Lower leg skin (tissue), 4 donors: ENCODE results near the gene RDM1. TPM values are rescaled to one million over a fixed set of nuclear protein-coding genes. Genes with fewer than 3 reads are reported as not detected.

ENCODE experiments used
- DNase-seq, 2 donors: peaks; one replicate each; pipeline ENCODE4 v3.0.0-alpha.2; 2019; ENCODE audit warnings: low spot score in 2 of 2
- H3K4me3 ChIP-seq: fragments of 200-600 bp; sonication (generic); 2 replicates; pipeline ENCODE4 v1.5.1; 2017; ENCODE audit warnings: mild to moderate bottlenecking, low read depth; ENCODE audit not compliant: poor library complexity, severe bottlenecking
- POLR2A ChIP-seq, 2 donors: fragments of 450-650 bp; IDR thresholded peaks; one replicate each; pipeline ENCODE4 v1.6.1; 2016 to 2017; ENCODE audit warnings: antibody characterized with exemption in 2 of 2, mild to moderate bottlenecking in 1 of 2, moderate library complexity in 1 of 2
- WGBS, 2 donors: methylation state at CpG; one replicate each; pipeline ENCODE4 v1.1.5; 2018; 5-methylcytosine and 5-hydroxymethylcytosine counted together
- intact Hi-C: fragments of 100-400 bp; cut with DNase I; formaldehyde crosslinking; loops from one replicate; pipeline ENCODE4 v1.15.0; 2023; ENCODE audit warnings: low total_unique reads
- total RNA-seq, 4 donors: library from RNA; depleted of rRNA; stranded (reverse); fragments of >200 nt; gene quantifications; one replicate each; pipeline ENCODE4 v1.1.0, GENCODE V29; 2016
- TF ChIP-seq, protein P1 (sequence below), 3 donors: fragments of 450-650 bp; IDR thresholded peaks; one replicate each; pipeline ENCODE4 v1.5.1; 2016; ENCODE audit warnings: antibody characterized with exemption in 3 of 3, mild to moderate bottlenecking in 3 of 3, moderate library complexity in 2 of 3

Gene RDM1
- total RNA-seq, 4 donors from 2014 or later = not detected

DNA sequence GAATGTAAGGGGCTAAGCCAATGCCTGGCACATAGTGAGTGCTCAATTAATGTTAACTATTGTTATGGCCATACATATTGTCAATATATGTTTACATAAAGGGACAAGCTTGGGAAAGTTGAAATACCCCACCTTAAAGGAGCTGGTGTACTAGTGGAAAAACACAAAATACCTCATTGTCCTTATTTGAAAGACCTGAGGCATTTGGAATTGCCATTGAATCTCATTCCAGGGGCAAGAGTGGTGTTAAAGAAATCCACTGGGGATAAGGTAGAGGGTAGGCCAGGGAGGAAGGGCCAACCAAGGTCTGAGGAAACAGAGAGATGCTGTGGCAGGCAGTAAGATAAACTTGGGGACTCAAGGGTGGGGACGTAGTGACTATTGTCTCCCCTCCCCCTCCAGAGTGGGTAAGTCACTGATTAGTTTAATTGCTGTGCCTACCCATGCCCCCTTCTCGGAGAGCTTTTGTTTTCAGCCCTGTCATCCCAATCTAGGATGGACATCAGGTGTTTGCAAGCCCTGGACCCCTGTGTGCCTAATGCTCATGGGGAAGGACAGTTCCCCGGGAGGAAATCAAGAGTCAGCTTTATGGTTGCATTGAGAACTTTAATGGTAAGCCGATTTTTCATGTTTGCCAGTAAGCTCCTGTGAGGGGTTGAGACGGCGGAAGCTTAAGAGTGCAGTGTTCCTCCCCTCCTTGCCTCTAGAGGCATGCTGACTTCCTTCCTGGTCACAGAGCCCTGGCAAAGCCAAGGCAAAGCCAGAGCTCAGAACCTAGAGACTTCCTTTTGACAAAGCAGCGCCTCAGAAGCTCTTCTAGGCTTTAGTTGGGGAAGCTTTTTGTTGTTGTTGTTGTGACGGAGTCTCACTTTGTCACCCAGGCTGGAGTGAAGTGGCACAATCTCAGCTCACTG, 59.4 kb downstream of the RDM1 start:
- H3K4me3 ChIP-seq = no peak overlapping the region
- intact Hi-C loops = no loop called here
- DNase-seq = no peak
- no peak for TF ChIP-seq POLR2A (IDR thresholded peaks at IDR 0.05)
- TF ChIP-seq, protein P1, sequence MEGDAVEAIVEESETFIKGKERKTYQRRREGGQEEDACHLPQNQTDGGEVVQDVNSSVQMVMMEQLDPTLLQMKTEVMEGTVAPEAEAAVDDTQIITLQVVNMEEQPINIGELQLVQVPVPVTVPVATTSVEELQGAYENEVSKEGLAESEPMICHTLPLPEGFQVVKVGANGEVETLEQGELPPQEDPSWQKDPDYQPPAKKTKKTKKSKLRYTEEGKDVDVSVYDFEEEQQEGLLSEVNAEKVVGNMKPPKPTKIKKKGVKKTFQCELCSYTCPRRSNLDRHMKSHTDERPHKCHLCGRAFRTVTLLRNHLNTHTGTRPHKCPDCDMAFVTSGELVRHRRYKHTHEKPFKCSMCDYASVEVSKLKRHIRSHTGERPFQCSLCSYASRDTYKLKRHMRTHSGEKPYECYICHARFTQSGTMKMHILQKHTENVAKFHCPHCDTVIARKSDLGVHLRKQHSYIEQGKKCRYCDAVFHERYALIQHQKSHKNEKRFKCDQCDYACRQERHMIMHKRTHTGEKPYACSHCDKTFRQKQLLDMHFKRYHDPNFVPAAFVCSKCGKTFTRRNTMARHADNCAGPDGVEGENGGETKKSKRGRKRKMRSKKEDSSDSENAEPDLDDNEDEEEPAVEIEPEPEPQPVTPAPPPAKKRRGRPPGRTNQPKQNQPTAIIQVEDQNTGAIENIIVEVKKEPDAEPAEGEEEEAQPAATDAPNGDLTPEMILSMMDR (IDR thresholded peaks at IDR 0.05) = no peak
- 75 to 85% methylated on average over 8 of the region's 8 CpGs for whole genome bisulfite sequencing, 2 donors

DNA sequence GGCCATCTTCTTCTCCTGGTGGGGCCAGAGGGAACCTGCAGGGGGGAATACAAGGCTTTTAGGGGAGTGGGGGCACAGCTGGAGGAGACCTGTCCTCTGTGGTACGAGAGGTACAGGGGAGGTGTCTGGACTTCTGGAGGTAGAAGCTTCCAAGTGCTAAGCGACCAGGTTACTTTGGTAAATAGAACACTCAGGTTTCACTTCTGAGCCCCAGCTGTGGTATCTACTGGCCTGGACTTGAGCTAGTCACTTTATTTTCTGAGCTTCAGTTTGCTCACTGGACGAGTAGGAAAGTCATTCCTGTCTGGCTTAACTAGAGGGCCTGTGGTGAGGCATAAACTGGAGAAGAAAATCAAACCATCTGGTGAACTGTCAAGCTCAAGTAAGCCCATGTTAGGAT, 61.8 kb downstream of the RDM1 start, which contains the start of gene HEATR9:
Gene HEATR9 (minus strand): TSS at position 155 of the 400 bp plus-strand sequence. CDS start 149 bp downstream, at position 6.
- intact Hi-C loops = no loop called here
- WGBS, 2 donors = 83 to 89% methylated on average over 3 of the region's 3 CpGs
- no peak for DNase-seq
- no peak for TF ChIP-seq POLR2A (IDR thresholded peaks at IDR 0.05)
- TF ChIP-seq, protein P1 (IDR thresholded peaks at IDR 0.05) = no peak
- H3K4me3 ChIP-seq = no peak within 1 kb of the TSS

Other genes starting within 250 kb of the RDM1 start
- gene RASL10B, start 199.1 kb downstream of the RDM1 start, total RNA-seq = 1 to 10 TPM in 3 of 4 donors, under 1 TPM in 1; 0.66 to 2.4 (median 1.5) TPM
- under 1 TPM in 1 of 4 donors, not detected in 3; 0.93 TPM for gene GAS2L2, start 177.5 kb downstream of the RDM1 start, total RNA-seq
- gene C17orf50, start 169.9 kb downstream of the RDM1 start, total RNA-seq = not detected
- 100 to 1,000 TPM in 1 of 4 donors, 10 to 100 TPM in 3; 62.5 to 115 (median 79.1) TPM for gene MMP28, start 135.1 kb downstream of the RDM1 start, total RNA-seq
- gene TAF15, start 121.3 kb downstream of the RDM1 start, total RNA-seq = 10 to 100 TPM; 39.0 to 79.0 (median 60.0) TPM
- gene HEATR9, start 61.9 kb downstream of the RDM1 start, total RNA-seq = not detected
- gene CCL5, start 50.4 kb downstream of the RDM1 start, total RNA-seq = 1 to 10 TPM in 3 of 4 donors, under 1 TPM in 1; 0.91 to 2.2 (median 1.2) TPM
- not detected for gene LYZL6, start 12.9 kb upstream of the RDM1 start, total RNA-seq
- gene CCL16, start 50.7 kb upstream of the RDM1 start, total RNA-seq = under 1 TPM in 1 of 4 donors, not detected in 3; 0.39 TPM
- gene CCL14, start 56.0 kb upstream of the RDM1 start, total RNA-seq = 10 to 100 TPM in 3 of 4 donors, 1 to 10 TPM in 1; 3.5 to 28.2 (median 17.3) TPM
- gene CCL15, start 70.8 kb upstream of the RDM1 start, total RNA-seq = not detected
- 10 to 100 TPM in 1 of 4 donors, 1 to 10 TPM in 1, under 1 TPM in 1, not detected in 1; 0.95 to 11.2 (median 3.9) TPM for gene CCL23, start 87.2 kb upstream of the RDM1 start, total RNA-seq
- under 1 TPM in 1 of 4 donors, not detected in 3; 0.19 TPM for gene CCL18, start 133.5 kb upstream of the RDM1 start, total RNA-seq
- gene CCL3, start 159.4 kb upstream of the RDM1 start, total RNA-seq = 1 to 10 TPM in 1 of 4 donors, under 1 TPM in 1, not detected in 2; 0.79 to 2.9 TPM
- under 1 TPM in 3 of 4 donors, not detected in 1; 0.29 to 0.76 (median 0.61) TPM for gene CCL4, start 173.1 kb upstream of the RDM1 start, total RNA-seq
- 1 to 10 TPM in 3 of 4 donors, under 1 TPM in 1; 0.76 to 9.4 (median 5.8) TPM for gene TBC1D3B, start 245.9 kb upstream of the RDM1 start, total RNA-seq